ENCODE results near the gene NTRK1. TPM values are rescaled to one million over a fixed set of nuclear protein-coding genes. Genes with fewer than 3 reads are reported as not detected.
A peak's percentile ranks its signal among the peaks of the same experiment; 100 is the strongest.

NTRK1 gene
- total RNA-seq, 1 experiment from 2014 or later = 0.24 TPM

GRCh38 chr1:156842618-156843300, 17.9 kb upstream of the NTRK1 start:
- no peak overlapping the region for H4K8ac ChIP-seq (replicated peaks; ENCODE audit: insufficient read length, low read depth, low read length)
- H3T11ph ChIP-seq (ENCODE audit: low read length) = no peak overlapping the region
- no peak overlapping the region for H2AFZ ChIP-seq (ENCODE audit: low read length)
- H2BK20ac ChIP-seq (ENCODE audit: low read depth, low read length, poor library complexity, severe bottlenecking) = no peak overlapping the region
- Mint-ChIP-seq H3K4me1 (peaks cover 11 to 35% of the 10 kb centered on the region in 2 experiments), H3K27me3 (ENCODE audit: low read depth) (peaks cover 87% of the 10 kb centered on the region), H3K4me3 (peak overlapping the region in 1 of 2 experiments; percentile 16; a peak in 2 of 5 replicates), H3K9me3 (no peaks in the 10 kb centered on the region; a peak in 1 of 5 replicates), H3K36me3 (ENCODE audit: insufficient read depth in 1 of 3, low read depth in 3 of 3) (no peaks in the 10 kb centered on the region), H3K27ac (no peak overlapping the region)
- H2BK12ac ChIP-seq (ENCODE audit: insufficient read length, low read depth, low read length) = no peak overlapping the region
- no peak for DNase-seq
- TF ChIP-seq CTCF (conservative IDR thresholded peaks at IDR 0.05) = no peak
- H3K79me1 ChIP-seq (ENCODE audit: insufficient read depth, low read depth, low read length, poor library complexity, severe bottlenecking) = no peaks in the 10 kb centered on the region
- H3K9me3 ChIP-seq (ENCODE audit: control insufficient read depth, low read depth, low read length) = no peaks in the 10 kb centered on the region
- no CpG with 5 or more reads among the region's 9 CpGs for WGBS (ENCODE audit: extremely low coverage, insufficient read length, low lambda C conversion rate)
- H4K20me1 ChIP-seq (ENCODE audit: control insufficient read depth, insufficient read depth, insufficient read length) = no peaks in the 10 kb centered on the region
- H3K79me2 ChIP-seq (ENCODE audit: insufficient read depth, low read length) = no peaks in the 10 kb centered on the region
- no peak overlapping the region for H3K14ac ChIP-seq (ENCODE audit: insufficient read depth, low read length)
- no peak overlapping the region for H3K23ac ChIP-seq (ENCODE audit: insufficient read length, low read depth, low read length)
- H4K91ac ChIP-seq (ENCODE audit: insufficient read length, low read depth, low read length) = no peak overlapping the region
- H3K27me3 ChIP-seq (ENCODE audit: insufficient read depth, low read length) = peaks cover 48% of the 10 kb centered on the region
- H2BK15ac ChIP-seq (ENCODE audit: low read depth, low read length) = no peak overlapping the region
- H2BK5ac ChIP-seq (ENCODE audit: insufficient read length, low read length) = no peak overlapping the region
- no peak overlapping the region for H3K27ac ChIP-seq (ENCODE audit: insufficient read length, low read depth, low read length)
- H4K5ac ChIP-seq (ENCODE audit: insufficient read length, low read depth, low read length) = no peak overlapping the region
- no peak overlapping the region for H3K4me2 ChIP-seq (ENCODE audit: insufficient read depth, insufficient read length, low read length)
- H3K4ac ChIP-seq (ENCODE audit: low read depth, low read length) = no peak overlapping the region
- no peaks in the 10 kb centered on the region for H3K4me1 ChIP-seq (ENCODE audit: insufficient read depth, low read length)
- H3K23me2 ChIP-seq (ENCODE audit: insufficient read length, low read depth, low read length, poor library complexity, severe bottlenecking) = peaks cover 11% of the 10 kb centered on the region
- H3K9ac ChIP-seq (ENCODE audit: extremely low read depth, insufficient read length, low read length) = no peak overlapping the region
- no peak overlapping the region for H3K18ac ChIP-seq (ENCODE audit: insufficient read length, low read depth, low read length)
- H2BK120ac ChIP-seq (ENCODE audit: low read depth, low read length, poor library complexity, severe bottlenecking) = no peak overlapping the region
- H2AK5ac ChIP-seq (ENCODE audit: insufficient read length, low read length) = no peak overlapping the region
- H3K56ac ChIP-seq (ENCODE audit: insufficient read length, low read depth, low read length) = no peak overlapping the region

Measured in H9 (cell line).